ENCODE results near the gene GIMAP5. TPM values are rescaled to one million over a fixed set of nuclear protein-coding genes. Genes with fewer than 3 reads are reported as not detected.
"Not testable (repeated sequence)": the region's sequence is repeated elsewhere in the genome, so short reads cannot be mapped to it uniquely, and the experiment has no call there.

Gene GIMAP5
- total RNA-seq, 1 donor from 2014 or later = not detected

DNA sequence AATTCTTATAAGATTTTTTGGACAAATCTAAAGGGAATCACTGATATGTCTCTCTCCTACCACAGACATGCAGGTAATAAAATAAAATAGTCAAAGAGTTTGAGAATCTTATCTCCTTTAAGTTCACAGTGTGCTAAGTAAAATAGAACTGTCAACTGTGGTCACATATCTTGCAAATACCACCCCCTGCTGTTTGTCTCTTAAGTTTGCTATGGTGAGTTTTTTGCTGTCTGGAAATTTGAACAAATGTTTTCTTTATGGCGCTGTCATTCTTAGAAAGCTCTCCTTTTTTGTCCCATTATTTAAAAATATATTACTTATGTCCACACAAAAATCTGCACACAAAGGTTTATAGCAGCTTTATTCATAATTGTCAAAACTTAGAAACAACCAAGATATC is 19.6 kb downstream of the GIMAP5 start:
- no peaks in the 10 kb centered on the region for H3K36me3 ChIP-seq (ENCODE audit: control insufficient read depth, insufficient read depth, low read length)
- no peaks in the 10 kb centered on the region for H3K27me3 ChIP-seq (ENCODE audit: control insufficient read depth, insufficient read depth, low read length)
- FAIRE-seq (no peak), DNase-seq (ENCODE audit: low read depth) (peak; percentile 36)
- peak; percentile 21 for TF ChIP-seq CTCF (IDR thresholded peaks at IDR 0.05; ENCODE audit: insufficient read depth, low read length, severe bottlenecking)
- no peak overlapping the region for H3K4me3 ChIP-seq (ENCODE audit: low read depth, low read length)

- H3K27me3 ChIP-seq (ENCODE audit: control insufficient read depth, insufficient read depth, low read length) = no peaks in the 10 kb centered on the region
- H3K4me3 ChIP-seq (ENCODE audit: low read depth, low read length) = no peak overlapping the region
- DNase-seq (ENCODE audit: low read depth) = no peak
- H3K36me3 ChIP-seq (ENCODE audit: control insufficient read depth, insufficient read depth, low read length) = no peaks in the 10 kb centered on the region
- no peak for FAIRE-seq
- no peak for TF ChIP-seq CTCF (IDR thresholded peaks at IDR 0.05; ENCODE audit: insufficient read depth, low read length, severe bottlenecking)
Observed at GRCh38 chr7:150759479-150759878, 22.3 kb downstream of the GIMAP5 start.

GRCh38 chr7:150766334-150766709 is 29.1 kb downstream of the GIMAP5 start:
- Histone ChIP-seq H3K36me3 (ENCODE audit: control insufficient read depth, insufficient read depth, low read length) (no peaks in the 10 kb centered on the region), H3K27me3 (ENCODE audit: control insufficient read depth, insufficient read depth, low read length) (no peaks in the 10 kb centered on the region), H3K4me3 (ENCODE audit: low read depth, low read length) (no peak overlapping the region)
- FAIRE-seq = no peak
- no peak for DNase-seq (ENCODE audit: low read depth)
- no peak for TF ChIP-seq CTCF (IDR thresholded peaks at IDR 0.05; ENCODE audit: insufficient read depth, low read length, severe bottlenecking)

- TF ChIP-seq CTCF (IDR thresholded peaks at IDR 0.05; ENCODE audit: insufficient read depth, low read length, severe bottlenecking) = no peak
- Histone ChIP-seq H3K36me3 (ENCODE audit: control insufficient read depth, insufficient read depth, low read length) (no peaks in the 10 kb centered on the region), H3K27me3 (ENCODE audit: control insufficient read depth, insufficient read depth, low read length) (no peaks in the 10 kb centered on the region), H3K4me3 (ENCODE audit: low read depth, low read length) (no peak overlapping the region)
- FAIRE-seq = no peak
- DNase-seq (ENCODE audit: low read depth) = no peak
Observed at GRCh38 chr7:150769768-150770167, 32.5 kb downstream of the GIMAP5 start.

- H3K4me3 ChIP-seq (ENCODE audit: low read depth, low read length); DNase-seq (ENCODE audit: low read depth); H3K36me3 ChIP-seq (ENCODE audit: control insufficient read depth, insufficient read depth, low read length); H3K27me3 ChIP-seq (ENCODE audit: control insufficient read depth, insufficient read depth, low read length); FAIRE-seq: not testable (repeated sequence)
Observed at GRCh38 chr7:150774131-150774530, 36.9 kb downstream of the GIMAP5 start.

GRCh38 chr7:150778014-150778737 is 41.0 kb downstream of the GIMAP5 start:
- H3K36me3 ChIP-seq (ENCODE audit: control insufficient read depth, insufficient read depth, low read length) = no peaks in the 10 kb centered on the region
- H3K4me3 ChIP-seq (ENCODE audit: low read depth, low read length) = no peak overlapping the region
- no peak for TF ChIP-seq CTCF (IDR thresholded peaks at IDR 0.05; ENCODE audit: insufficient read depth, low read length, severe bottlenecking)
- FAIRE-seq (no peak), DNase-seq (ENCODE audit: low read depth) (no peak)
- no peaks in the 10 kb centered on the region for H3K27me3 ChIP-seq (ENCODE audit: control insufficient read depth, insufficient read depth, low read length)
